GM19023 (cell line): ENCODE data around the gene AP2M1.
A peak's percentile ranks its signal among the peaks of the same experiment; 100 is the strongest.

ENCODE experiments used
- ATAC-seq: cut with Tn5 transposase; IDR thresholded peaks from one replicate; pipeline ENCODE4 v1.9.1; 2021; ENCODE audit warnings: mild to moderate bottlenecking, moderate library complexity; ENCODE audit not compliant: unreplicated experiment

The AP2M1 gene

GRCh38 chr3:184218814-184219213 is 44.2 kb downstream of the AP2M1 start:
- ATAC-seq: no peak

- ATAC-seq: no peak
Observed at GRCh38 chr3:184222521-184222920, 47.9 kb downstream of the AP2M1 start.

- ATAC-seq: no peak
Observed at GRCh38 chr3:184223946-184224345, 49.3 kb downstream of the AP2M1 start.

DNA sequence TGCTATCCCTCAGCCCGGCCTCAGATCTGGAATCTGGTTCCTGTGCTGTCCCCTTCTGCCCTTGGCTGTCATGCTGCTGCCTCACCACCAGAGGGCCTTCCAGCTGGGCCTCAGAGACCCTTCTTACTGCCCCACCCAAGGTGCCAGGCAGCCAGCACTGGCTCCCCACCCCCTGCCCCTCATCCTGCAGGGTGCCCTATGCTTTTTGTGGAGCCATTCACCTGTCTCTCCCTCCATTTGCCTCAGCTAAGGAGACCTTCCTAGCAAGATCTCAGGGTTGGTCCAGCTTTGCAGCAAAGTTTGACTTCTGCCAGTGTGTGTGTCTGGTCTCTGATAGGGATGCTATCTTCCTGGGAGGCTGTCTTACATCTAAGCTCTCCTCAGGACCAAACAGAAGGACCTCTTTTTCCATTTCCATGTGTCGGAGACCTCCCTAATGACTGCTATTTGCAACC is 52.9 kb downstream of the AP2M1 start:
- no peak for ATAC-seq

DNA sequence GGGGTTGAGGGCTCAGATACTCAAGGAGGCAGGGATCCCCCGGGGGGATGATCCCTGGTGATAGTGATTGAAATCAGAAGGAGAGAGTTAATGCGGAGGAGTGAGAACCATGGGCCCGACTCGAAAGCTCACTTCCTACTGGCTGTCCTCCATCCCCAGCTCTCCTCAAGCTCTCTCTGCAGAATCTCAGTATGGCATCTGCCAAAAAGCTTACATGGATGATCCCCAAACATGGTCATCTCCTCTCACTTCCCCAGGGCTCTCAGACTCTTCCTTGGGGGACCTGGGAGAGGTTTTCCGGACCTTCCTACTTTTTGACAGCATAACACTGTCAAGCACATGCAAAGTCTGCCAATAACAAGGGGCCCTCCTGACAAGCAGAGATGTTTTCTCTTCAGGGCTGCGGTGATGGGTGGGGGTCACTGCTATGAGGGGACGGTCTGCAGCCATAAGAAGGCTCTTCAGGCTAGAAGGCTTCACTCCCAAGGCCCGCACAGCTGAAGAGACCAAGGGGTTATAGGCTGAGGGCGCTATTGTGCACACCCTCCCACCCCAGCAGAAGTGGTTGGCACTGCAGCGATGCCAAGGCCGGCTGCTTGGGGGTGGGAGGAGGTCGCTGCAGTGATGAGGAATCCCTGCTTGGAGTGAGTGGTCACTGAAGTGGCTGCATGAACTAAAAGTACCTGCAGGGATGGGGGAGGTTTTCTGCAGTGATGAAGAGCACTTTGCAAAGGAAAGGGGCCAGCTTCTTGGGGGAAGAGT is 53.9 kb downstream of the AP2M1 start:
- no peak for ATAC-seq

GRCh38 chr3:184229394-184230080 is 54.9 kb downstream of the AP2M1 start, which contains the start of gene VWA5B2:
TSS of gene VWA5B2 (plus strand) at chr3:184229585. CDS start at chr3:184230529, 944 bp downstream.
- ATAC-seq: peak; percentile 83

DNA sequence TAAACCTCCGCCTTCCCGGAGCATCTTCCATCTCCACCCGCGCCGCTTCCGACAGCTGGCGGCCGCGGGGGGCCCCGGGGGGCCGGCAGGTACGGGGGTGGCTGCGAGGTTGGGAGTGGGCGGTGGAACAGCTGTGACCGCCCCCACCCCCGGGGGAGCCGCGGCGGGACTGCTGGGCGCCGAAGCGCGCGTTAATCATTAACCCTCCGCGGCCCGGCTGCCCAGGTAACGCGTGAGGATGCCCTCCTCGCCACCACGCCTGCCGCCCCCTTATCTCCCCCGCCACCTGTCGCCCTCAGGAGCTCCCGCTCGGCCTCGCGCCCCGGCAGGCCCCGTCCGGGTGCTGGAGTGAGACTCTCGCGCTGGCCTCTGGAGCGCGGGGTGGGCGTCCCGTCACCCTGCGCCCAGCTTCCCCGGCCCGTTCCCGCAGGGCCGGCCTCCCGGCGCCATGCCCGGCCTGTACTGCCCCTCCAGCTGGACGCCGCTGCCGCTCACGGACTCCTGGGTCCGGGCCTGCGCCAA is 55.5 kb downstream of the AP2M1 start:
- peak; percentile 17 for ATAC-seq

DNA sequence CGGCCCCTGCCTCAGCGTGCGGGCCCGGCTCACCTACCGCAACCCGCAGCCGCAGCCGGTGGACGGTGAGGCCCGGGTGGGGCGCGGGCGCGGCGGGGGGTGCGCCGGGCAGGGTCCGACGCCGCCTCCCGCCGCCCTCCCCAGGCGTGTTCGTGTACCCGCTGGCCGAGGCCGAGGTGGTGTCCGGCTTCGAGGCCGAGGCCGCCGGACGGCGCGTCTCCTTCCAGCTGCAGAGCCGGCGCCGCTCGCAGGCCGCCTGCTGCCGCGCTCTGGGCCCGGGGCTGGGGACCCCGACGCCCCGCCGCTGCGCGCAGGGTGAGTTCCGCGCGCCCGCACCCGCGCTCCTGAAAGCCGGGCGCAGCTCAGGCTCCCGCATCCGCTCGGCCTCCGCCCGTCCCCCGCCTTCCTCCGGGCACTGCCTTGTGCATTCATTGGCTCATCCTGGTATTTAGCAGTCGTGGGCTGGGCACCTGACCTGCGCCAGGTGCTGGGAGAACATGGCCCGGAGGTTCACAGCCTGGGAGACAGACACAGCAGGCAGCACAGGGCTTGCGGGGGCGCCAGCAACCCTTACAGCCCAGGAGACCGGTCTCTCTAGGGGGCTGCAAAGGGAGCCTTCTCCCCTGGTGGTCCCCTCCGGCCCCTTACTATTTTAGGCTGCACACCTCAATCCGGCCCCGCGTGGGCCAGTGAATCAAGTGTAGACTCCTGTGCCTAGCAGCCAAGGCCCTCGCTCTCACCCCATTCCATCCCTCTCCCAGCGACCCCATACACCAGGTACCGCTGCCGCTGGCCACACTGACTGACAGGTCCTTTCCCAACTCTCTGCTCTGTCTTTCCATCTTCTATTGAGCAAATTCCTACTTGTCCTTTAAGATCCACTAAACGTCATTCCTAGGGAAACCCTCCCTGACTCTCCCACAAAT is 56.2 kb downstream of the AP2M1 start:
- ATAC-seq: no peak

DNA sequence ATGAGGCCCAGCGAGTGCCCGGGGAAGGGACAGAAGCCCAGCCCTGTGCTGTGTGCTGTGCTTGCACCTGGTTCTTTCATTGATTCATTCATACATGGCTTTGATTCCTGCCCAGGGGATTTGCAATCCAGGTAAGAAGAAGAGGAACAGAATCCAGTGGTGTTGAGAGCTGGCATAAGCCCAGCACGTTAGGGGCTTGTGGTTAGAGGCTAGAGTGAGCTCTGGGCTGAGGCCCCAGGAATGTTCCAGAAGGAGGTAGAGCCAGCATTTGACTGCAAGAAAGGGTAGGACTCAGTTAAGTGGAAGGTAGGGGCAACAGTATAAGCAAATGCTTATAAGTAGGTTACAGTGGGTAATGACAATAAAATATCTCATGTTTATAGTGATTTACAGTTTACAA is 57.0 kb downstream of the AP2M1 start:
- no peak for ATAC-seq

DNA sequence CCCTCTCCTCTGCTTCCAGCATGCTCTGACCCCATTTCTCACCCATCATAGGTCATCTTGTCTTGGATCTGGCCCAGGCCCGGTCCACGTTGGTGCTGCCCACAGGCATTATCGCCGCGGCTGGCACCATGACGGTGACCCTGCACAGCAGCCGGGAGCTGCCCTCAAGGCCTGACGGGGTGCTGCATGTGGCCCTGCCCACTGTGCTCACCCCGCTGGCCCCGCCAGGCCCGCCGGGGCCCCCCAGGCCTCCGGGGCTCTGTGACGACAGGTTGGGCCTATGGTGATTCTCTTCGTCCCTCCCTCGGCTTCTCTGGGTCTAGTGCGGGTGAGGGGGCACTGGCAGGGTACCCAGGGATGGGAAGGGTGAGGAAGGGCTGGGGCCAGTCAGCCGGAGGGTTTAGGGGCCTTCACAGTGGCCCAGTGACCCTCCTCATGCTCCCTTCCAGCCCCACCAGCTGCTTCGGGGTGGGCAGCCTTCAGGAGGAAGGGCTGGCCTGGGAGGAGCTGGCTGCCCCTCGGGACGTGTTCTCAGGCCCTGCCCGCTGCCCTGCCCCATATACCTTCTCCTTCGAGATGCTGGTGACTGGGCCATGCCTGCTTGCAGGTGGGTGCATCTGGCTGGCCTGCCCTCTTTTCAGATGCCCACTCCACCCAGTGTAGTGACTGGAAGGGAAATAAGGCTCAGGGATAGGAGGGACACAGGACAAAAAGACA is 58.6 kb downstream of the AP2M1 start:
- ATAC-seq: no peak
